ENCODE measurements around the gene BIN1. TPM values are rescaled to one million over a fixed set of nuclear protein-coding genes. Genes with fewer than 3 reads are reported as not detected.

The BIN1 gene
- total RNA-seq, 1 donor from 2014 or later: 15.8 TPM

- H3K27me3 ChIP-seq (ENCODE audit: low read depth): no peaks in the 10 kb centered on the region
- H3K4me3 ChIP-seq: no peak overlapping the region
- peaks cover 13% of the 10 kb centered on the region for H3K4me1 ChIP-seq
- TF ChIP-seq CTCF (IDR thresholded peaks at IDR 0.05; ENCODE audit: borderline replicate concordance): no peak
- no peak overlapping the region for H3K27ac ChIP-seq (replicated peaks)
- peaks cover 6% of the 10 kb centered on the region for H3K36me3 ChIP-seq
- intact Hi-C loops (cut with micrococcal nuclease): no loop called here
- no peaks in the 10 kb centered on the region for H3K9me3 ChIP-seq (replicated peaks)
- no peak for DNase-seq
Measured at GRCh38 chr2:127052057-127052770, 54.7 kb downstream of the BIN1 start.

GRCh38 chr2:127051116-127052056 is 55.6 kb downstream of the BIN1 start:
- TF ChIP-seq CTCF (IDR thresholded peaks at IDR 0.05; ENCODE audit: borderline replicate concordance): no peak
- DNase-seq: peak; percentile 14
- Histone ChIP-seq H3K27ac (replicated peaks) (no peak overlapping the region), H3K36me3 (peaks cover 6% of the 10 kb centered on the region), H3K4me1 (peaks cover 13% of the 10 kb centered on the region), H3K27me3 (ENCODE audit: low read depth) (no peaks in the 10 kb centered on the region), H3K9me3 (replicated peaks) (no peaks in the 10 kb centered on the region), H3K4me3 (no peak overlapping the region)
- intact Hi-C loops (cut with micrococcal nuclease): no loop called here

GRCh38 chr2:127050803-127051115 is 56.2 kb downstream of the BIN1 start:
- TF ChIP-seq CTCF (IDR thresholded peaks at IDR 0.05; ENCODE audit: borderline replicate concordance): no peak
- H3K36me3 ChIP-seq: peaks cover 6% of the 10 kb centered on the region
- H3K4me3 ChIP-seq: no peak overlapping the region
- DNase-seq: peak; percentile 16
- H3K4me1 ChIP-seq: peaks cover 13% of the 10 kb centered on the region
- H3K9me3 ChIP-seq (replicated peaks): no peaks in the 10 kb centered on the region
- no peak overlapping the region for H3K27ac ChIP-seq (replicated peaks)
- intact Hi-C loops (cut with micrococcal nuclease): no loop called here
- H3K27me3 ChIP-seq (ENCODE audit: low read depth): no peaks in the 10 kb centered on the region

GRCh38 chr2:127049927-127050802 is 56.8 kb downstream of the BIN1 start:
- peak; percentile 57 for DNase-seq

More at GRCh38 chr2:127049927-127050802, 56.8 kb downstream of the BIN1 start:
- intact Hi-C loops (cut with micrococcal nuclease): no loop called here
- Histone ChIP-seq H3K9me3 (replicated peaks) (no peaks in the 10 kb centered on the region), H3K36me3 (peaks cover 6% of the 10 kb centered on the region), H3K27ac (replicated peaks) (no peak overlapping the region), H3K4me1 (peaks cover 13% of the 10 kb centered on the region), H3K4me3 (no peak overlapping the region), H3K27me3 (ENCODE audit: low read depth) (no peaks in the 10 kb centered on the region)
- TF ChIP-seq CTCF (IDR thresholded peaks at IDR 0.05; ENCODE audit: borderline replicate concordance): peak; percentile 98
